ENCODE data around the gene ADAM20. TPM values are rescaled to one million over a fixed set of nuclear protein-coding genes. Genes with fewer than 3 reads are reported as not detected.

ADAM20 gene
- total RNA-seq: 2.3 and 2.7 TPM in 2 replicates
- total RNA-seq (2013): 1.4 TPM
- polyA plus RNA-seq: 0.16 and 0.18 TPM in 2 replicates
- polyA minus RNA-seq: 0.51 and 0.78 TPM in 2 replicates

- Mint-ChIP-seq H3K27me3 (no peaks in the 10 kb centered on the region), H3K4me1 (peaks cover 5% of the 10 kb centered on the region), H3K4me3 (no peak within 1 kb of the TSS), H3K9me3 (ENCODE audit: insufficient read depth) (peaks cover 5% of the 10 kb centered on the region), H3K27ac (no peak within 1 kb of the TSS)
- Histone ChIP-seq H3K9me3 (ENCODE audit: control extremely low read depth in 1 of 3, control insufficient read depth in 2 of 3, insufficient read depth in 1 of 3, low read length in 2 of 3) (peaks cover 0 to 1% (median 0%) of the 10 kb centered on the region in 3 donors), H3K9ac (ENCODE audit: low read length) (no peak within 1 kb of the TSS), H3K27me3 (replicated peaks in 1 of 4; ENCODE audit: control extremely low read depth in 1 of 4, control insufficient read depth in 3 of 4, insufficient read depth in 4 of 4, low read length in 3 of 4) (no peaks in the 10 kb centered on the region), H3K4me2 (replicated peaks; ENCODE audit: low read depth, low read length, poor library complexity, severe bottlenecking) (no peak within 1 kb of the TSS), H3K27ac (ENCODE audit: low read length in 2 of 2) (no peak within 1 kb of the TSS), H3K4me1 (ENCODE audit: control insufficient read depth in 2 of 2, insufficient read depth in 2 of 2, low read length in 2 of 2) (no peaks in the 10 kb centered on the region), H4K20me1 (ENCODE audit: control insufficient read depth, insufficient read depth, low read length, poor library complexity, severe bottlenecking) (no peaks in the 10 kb centered on the region), H3K79me2 (ENCODE audit: control insufficient read depth, insufficient read depth, low read length) (no peaks in the 10 kb centered on the region), H3K4me3 (ENCODE audit: control extremely low read depth in 1 of 5, extremely low read depth in 1 of 5, insufficient read depth in 1 of 5, low read depth in 2 of 5, low read length in 4 of 5) (no peak within 1 kb of the TSS), H3K36me3 (replicated peaks in 1 of 2; ENCODE audit: control extremely low read depth in 1 of 2, control insufficient read depth in 1 of 2, extremely low read depth in 1 of 2, insufficient read depth in 2 of 2, low read length in 1 of 2) (peaks cover 0 to 2% of the 10 kb centered on the region in 2 experiments), H2AFZ (ENCODE audit: insufficient read depth, low read depth, low read length, poor library complexity, severe bottlenecking) (no peak within 1 kb of the TSS)
- ChIA-PET CTCF (no interaction called here), POLR2A (no interaction called here)
- ATAC-seq (ENCODE audit: low read depth) (no peak), DNase-seq (no peak)
- no peak for TF ChIP-seq CTCF (IDR thresholded peaks at IDR 0.05)
- no peak for TF ChIP-seq EZH2 (IDR thresholded peaks at IDR 0.05; ENCODE audit: borderline replicate concordance, insufficient read depth, low read depth, low read length, poor library complexity, severe bottlenecking)
- intact Hi-C loops (cut with micrococcal nuclease): no loop called here
These were observed at the start of gene ADAM20 for GRCh38 chr14:70534904-70535303. Gene ADAM20, minus strand, starts transcription at chr14:70535004. Its CDS starts 10,247 bp downstream, at chr14:70524757.

DNA sequence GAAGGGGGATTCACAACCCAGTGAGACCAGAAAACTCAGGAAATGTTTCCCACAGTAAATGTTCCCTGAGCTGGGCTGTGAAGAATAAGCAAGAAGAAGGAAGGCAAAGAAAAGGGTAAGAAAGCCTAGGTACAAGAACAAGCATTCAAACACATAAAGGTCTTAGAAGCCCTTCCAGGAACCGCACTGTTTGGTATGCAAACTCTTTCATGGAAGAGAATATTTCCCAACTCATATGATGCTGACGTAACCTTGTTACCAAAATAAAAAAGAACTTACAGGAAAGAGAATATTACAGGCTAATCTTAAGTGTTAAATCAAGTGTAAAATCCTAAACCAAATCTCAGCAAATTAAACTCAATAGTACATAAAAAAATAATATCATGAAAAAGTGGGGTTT, 42.1 kb upstream of the ADAM20 start:
- Mint-ChIP-seq H3K4me1 (no peaks in the 10 kb centered on the region), H3K9me3 (ENCODE audit: insufficient read depth) (no peaks in the 10 kb centered on the region), H3K27me3 (no peaks in the 10 kb centered on the region), H3K4me3 (no peak overlapping the region), H3K27ac (no peak overlapping the region)
- H3K27ac ChIP-seq (ENCODE audit: low read length in 2 of 2): no peak overlapping the region
- no peak overlapping the region for H3K4me2 ChIP-seq (replicated peaks; ENCODE audit: low read depth, low read length, poor library complexity, severe bottlenecking)
- no peak overlapping the region for H3K4me3 ChIP-seq (ENCODE audit: control extremely low read depth in 1 of 5, extremely low read depth in 1 of 5, insufficient read depth in 1 of 5, low read depth in 2 of 5, low read length in 4 of 5)
- no peaks in the 10 kb centered on the region for H3K79me2 ChIP-seq (ENCODE audit: control insufficient read depth, insufficient read depth, low read length)
- no peak overlapping the region for H3K9ac ChIP-seq (ENCODE audit: low read length)
- no CpG with 5 or more reads among the region's 2 CpGs for WGBS (ENCODE audit: insufficient coverage)
- TF ChIP-seq EZH2 (IDR thresholded peaks at IDR 0.05; ENCODE audit: borderline replicate concordance, insufficient read depth, low read depth, low read length, poor library complexity, severe bottlenecking): no peak
- peaks cover 0 to 3% (median 0%) of the 10 kb centered on the region in 3 donors for H3K9me3 ChIP-seq (ENCODE audit: control extremely low read depth in 1 of 3, control insufficient read depth in 2 of 3, insufficient read depth in 1 of 3, low read length in 2 of 3)
- H3K4me1 ChIP-seq (ENCODE audit: control insufficient read depth in 2 of 2, insufficient read depth in 2 of 2, low read length in 2 of 2): no peaks in the 10 kb centered on the region
- intact Hi-C loops (cut with micrococcal nuclease): no loop called here
- peaks cover 16 to 26% of the 10 kb centered on the region in 2 experiments for H3K36me3 ChIP-seq (replicated peaks in 1 of 2; ENCODE audit: control extremely low read depth in 1 of 2, control insufficient read depth in 1 of 2, extremely low read depth in 1 of 2, insufficient read depth in 2 of 2, low read length in 1 of 2)
- no peaks in the 10 kb centered on the region for H3K27me3 ChIP-seq (replicated peaks in 1 of 4; ENCODE audit: control extremely low read depth in 1 of 4, control insufficient read depth in 3 of 4, insufficient read depth in 4 of 4, low read length in 3 of 4)
- no peak overlapping the region for H2AFZ ChIP-seq (ENCODE audit: insufficient read depth, low read depth, low read length, poor library complexity, severe bottlenecking)
- ATAC-seq (ENCODE audit: low read depth) (no peak), DNase-seq (no peak)
- no peaks in the 10 kb centered on the region for H4K20me1 ChIP-seq (ENCODE audit: control insufficient read depth, insufficient read depth, low read length, poor library complexity, severe bottlenecking)
- CTCF ChIA-PET: no interaction called here
- POLR2A ChIA-PET: no interaction called here
